ENCODE measurements around the gene MYEOV.

The MYEOV gene

GRCh38 chr11:69301081-69301454 is 7.1 kb downstream of the MYEOV start:
- no peak for DNase-seq (ENCODE audit: low read depth in 1 of 2, low spot score in 1 of 2)

- peak in 1 of 2 donors; percentile 23 for DNase-seq (ENCODE audit: low read depth in 1 of 2, low spot score in 1 of 2)
Observed at GRCh38 chr11:69301455-69302401, 7.8 kb downstream of the MYEOV start.

DNA sequence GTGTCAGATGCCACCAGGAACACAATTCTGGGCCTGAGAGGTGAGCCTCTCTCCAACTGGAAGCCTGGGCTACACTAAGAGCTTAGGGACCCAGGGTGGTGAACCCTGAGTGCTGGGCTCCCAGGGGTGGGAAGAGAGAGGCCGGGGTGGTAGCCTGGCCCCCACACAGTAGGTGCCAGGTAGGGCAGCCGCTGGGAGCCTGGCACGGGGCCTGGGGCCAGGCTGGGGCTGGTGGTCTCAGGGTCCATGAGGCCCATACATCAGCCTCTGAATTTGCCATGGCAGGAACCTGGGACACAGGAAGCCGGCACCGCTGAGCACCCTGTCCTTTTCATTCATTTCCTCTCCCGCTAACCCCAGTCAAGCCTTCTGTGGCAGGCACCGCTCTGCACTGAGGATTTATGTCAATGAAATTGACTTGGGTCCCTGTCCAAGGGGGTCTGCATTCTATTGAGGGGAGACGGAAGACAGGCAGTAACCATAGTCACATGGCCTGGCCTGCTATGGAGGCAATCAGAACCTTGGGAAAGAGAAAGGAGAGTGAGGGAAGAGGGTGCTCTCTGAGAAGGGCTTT is 8.6 kb downstream of the MYEOV start:
- no peak for DNase-seq (ENCODE audit: low read depth in 1 of 2, low spot score in 1 of 2)

DNA sequence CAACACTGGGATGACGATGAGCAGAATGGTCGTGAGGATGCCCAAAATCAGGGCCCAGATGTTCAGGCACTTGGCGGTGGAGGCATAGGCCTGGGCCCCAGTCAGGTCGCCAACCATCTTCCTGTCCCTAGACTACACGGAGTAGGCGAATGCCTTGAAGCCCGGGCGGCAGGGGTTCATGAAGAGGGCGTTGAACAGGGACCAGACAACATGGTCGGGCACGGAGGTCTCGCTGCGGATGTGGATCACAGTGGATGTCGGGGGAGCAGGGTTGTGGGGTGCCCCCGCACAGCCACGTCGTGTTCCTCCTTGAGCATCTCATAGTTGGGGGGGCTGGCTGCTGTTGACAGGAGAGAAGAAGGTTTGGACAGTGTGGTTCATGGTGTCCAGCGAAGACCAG is 9.5 kb downstream of the MYEOV start:
- no peak for DNase-seq (ENCODE audit: low read depth in 1 of 2, low spot score in 1 of 2)

- no peak for DNase-seq (ENCODE audit: low read depth in 1 of 2, low spot score in 1 of 2)
Observed at GRCh38 chr11:69304258-69304657, 10.3 kb downstream of the MYEOV start.

DNA sequence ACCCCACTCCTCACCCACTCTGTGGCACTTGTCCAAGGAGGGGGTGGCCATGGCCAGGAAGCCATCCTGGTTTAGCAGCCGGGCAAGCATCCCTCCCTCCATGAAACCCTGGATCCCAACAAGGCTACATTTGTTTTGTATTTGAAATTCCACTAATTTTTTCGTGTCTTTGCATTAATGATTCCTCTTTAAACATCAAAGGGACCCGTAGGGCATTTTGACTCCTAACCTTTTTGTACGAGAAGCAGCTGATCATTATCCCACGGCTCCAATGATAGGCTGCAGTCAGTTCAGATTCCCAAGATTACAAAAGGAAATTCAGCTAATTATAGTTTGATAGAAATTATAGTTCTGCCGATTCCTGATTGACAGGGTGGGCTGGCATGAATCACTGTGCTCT is 10.7 kb downstream of the MYEOV start:
- DNase-seq (ENCODE audit: low read depth in 1 of 2, low spot score in 1 of 2): no peak

DNA sequence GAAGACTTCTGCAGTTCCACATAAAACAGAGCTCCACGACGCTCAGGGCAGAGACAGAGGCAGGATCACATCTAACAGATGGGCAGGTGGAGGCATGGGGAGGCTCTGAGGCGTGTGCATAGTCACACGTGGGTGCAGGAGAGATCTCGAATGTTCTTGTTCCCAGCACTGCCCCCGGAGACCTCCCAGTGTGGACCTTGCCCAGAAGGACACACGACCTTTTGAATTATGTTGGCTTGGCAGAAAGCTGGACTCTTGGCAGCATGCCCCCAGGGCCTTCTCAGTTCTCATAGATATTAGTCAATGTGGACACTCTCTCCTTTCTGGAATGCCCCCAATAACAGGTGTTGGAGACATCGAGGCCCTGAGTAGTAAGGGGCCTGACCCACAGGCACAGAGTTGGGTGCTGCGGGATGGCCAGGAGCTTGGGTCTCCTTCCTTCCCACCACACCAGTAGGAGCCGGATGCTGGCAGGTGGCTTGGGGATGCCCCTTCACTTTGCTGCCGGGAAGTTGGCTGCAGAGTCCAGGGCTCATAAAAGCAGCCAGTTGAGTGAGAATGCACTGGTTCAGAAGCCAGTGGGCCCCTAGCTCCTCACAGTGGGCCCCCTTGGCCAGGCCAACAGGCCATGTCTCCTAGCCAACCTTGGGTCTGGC is 12.1 kb downstream of the MYEOV start:
- DNase-seq (ENCODE audit: low read depth in 1 of 2, low spot score in 1 of 2): no peak

- DNase-seq (ENCODE audit: low read depth in 1 of 2, low spot score in 1 of 2): no peak
Observed at GRCh38 chr11:69306821-69307220, 12.9 kb downstream of the MYEOV start.

DNA sequence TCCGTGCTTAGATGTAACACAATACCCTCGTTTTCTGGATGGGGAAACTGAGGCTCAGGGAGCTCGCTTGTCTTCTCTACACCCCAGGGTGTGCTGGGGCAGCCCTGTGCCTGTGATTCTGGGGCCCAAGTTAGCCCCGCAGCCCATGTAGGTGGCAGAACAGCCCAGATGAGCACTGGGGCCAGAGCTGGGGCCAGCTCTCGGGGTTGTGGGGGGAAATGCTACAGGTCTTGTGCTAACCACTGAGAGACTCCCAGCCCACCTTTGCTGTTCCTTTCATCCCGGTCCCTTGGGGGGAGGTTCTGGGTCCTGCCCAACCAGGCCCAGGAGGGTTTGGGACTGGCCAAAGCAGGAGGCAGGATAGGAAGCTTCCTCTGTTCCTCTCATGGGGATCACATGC is 13.5 kb downstream of the MYEOV start:
- no peak for DNase-seq (ENCODE audit: low read depth in 1 of 2, low spot score in 1 of 2)

DNA sequence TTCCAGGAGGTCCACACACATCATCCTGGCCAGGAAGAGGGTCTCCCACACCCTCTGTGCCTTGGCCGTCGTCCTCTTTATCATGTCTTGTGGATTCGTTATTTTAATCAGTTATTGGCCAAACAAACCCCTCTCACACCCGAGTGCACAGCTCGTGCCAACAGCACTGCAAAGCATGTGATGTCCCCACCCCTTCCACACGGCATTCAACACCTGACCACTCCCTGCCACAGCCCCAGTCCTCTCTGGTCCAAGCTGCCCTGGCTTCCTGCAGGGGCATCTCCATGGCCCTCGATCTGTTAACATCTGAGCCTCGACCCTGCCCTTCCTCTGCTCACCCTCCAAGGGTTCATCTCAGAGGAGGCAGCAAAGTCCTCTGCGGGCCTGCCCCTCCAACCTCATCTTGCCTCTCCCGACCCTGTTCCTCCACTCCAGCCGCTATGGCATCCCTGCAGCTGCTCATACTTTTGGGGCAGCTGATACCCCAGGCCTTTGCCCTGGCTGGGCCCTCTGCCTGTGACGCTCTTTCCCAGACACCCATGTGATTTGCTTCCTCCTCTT is 14.0 kb downstream of the MYEOV start:
- no peak for DNase-seq (ENCODE audit: low read depth in 1 of 2, low spot score in 1 of 2)

DNA sequence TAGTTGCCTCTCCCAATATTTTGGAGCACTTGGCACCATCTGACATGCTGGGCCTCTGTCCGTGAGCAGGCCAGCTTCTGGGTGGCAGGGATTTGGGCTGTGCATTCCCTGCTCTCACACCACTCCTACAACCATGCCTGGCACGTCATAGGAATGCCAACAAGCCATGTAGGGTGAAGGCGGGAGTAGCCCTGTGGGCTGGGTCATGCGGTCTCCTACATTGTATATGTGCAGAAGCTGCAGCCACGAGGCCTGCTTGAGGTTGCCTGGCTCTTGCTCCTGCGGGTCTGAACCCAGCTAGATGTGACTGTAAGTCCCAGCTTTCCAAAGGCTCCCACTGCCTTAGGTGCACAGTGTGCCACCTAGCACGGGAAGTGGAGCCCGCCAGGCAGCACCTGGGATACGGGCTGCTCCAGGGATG is 14.5 kb downstream of the MYEOV start:
- no peak for DNase-seq (ENCODE audit: low read depth in 1 of 2, low spot score in 1 of 2)

DNA sequence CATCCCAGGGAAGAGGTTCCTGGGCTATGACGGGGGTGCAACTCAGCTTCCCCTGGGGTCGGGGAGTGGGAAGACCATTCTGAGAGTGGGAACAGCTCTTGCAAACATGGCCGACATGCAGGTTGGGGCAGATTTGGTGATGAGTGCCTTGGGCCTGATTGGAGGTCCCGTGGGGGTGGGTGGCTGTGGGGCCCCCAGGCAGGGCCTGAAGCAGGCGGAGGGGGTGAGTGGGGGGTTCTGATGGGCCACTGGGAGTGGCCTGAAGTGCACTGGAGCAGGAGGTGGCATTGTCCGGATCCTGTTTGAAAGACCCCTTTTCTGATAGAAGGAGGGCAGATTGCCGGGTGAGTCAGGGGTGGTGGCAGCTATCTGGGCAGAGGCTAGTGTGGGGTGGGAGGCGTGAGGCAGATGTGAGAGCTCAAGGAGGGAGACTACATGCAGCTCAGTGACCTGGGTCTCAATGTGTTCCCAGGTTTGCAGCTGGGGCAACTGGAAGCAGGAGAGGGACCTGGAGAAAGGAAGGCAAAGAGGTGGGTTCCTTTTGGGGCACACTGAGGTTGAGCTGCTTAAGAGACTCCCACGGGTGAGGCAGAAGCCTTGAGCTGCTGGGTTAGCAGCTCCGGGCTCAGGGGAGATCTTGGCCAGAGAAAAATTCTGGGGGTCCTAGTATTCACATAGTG is 15.1 kb downstream of the MYEOV start:
- DNase-seq (ENCODE audit: low read depth in 1 of 2, low spot score in 1 of 2): no peak

DNA sequence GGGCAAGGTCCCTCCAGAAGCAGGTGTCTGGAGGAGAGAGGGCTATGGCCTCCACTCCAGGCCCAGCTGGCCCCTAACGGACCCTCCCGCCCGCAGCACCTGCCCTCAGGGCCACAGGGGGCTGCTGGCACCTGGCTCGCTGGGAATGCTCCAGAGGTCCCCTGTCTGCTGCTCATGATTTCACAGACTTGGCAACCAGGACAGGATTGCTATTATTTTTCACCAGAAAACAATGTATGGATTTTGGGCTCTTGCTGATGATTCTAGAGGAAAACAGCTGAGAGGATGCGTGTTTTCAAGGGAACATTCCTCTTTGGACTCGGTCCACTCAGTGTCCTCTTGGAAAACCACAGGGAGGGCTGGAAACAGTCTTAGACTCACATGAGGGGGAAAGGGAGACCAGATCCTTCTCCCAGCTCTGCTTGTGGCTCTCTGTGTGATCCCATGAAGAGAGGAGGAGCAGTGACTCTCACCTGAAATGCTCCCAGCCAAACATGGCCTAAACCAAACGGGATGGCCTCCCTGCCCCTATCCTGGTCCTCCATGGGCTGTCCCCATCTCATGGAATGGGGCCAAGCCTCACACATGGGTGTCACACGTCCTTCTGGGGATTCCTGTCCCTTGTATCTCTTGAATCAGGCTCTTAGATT is 15.8 kb downstream of the MYEOV start:
- DNase-seq (ENCODE audit: low read depth in 1 of 2, low spot score in 1 of 2): no peak

DNA sequence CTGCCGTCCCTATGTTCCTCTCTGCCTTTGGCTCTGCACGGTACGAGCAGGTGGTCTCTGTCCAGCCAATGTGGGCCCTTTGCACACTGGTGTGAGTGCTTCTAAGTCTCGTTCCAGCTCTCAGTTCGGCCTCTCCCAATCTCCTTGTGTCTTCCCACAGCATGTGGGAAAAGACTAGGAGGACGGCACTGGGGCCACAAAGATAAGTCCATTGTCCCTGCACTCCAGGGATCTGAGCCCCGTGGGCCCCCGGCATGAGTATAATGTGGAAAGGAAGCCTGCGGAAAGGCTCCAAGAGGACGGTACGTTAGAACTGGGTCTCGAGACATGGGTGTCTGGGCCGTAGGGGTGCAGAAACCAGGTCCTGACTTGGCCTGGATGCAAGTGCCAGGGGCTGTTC is 16.4 kb downstream of the MYEOV start:
- no peak for DNase-seq (ENCODE audit: low read depth in 1 of 2, low spot score in 1 of 2)

GRCh38 chr11:69310934-69311766 is 17.2 kb downstream of the MYEOV start:
- DNase-seq (ENCODE audit: low read depth in 1 of 2, low spot score in 1 of 2): peak in 1 of 2 donors; percentile 21

DNA sequence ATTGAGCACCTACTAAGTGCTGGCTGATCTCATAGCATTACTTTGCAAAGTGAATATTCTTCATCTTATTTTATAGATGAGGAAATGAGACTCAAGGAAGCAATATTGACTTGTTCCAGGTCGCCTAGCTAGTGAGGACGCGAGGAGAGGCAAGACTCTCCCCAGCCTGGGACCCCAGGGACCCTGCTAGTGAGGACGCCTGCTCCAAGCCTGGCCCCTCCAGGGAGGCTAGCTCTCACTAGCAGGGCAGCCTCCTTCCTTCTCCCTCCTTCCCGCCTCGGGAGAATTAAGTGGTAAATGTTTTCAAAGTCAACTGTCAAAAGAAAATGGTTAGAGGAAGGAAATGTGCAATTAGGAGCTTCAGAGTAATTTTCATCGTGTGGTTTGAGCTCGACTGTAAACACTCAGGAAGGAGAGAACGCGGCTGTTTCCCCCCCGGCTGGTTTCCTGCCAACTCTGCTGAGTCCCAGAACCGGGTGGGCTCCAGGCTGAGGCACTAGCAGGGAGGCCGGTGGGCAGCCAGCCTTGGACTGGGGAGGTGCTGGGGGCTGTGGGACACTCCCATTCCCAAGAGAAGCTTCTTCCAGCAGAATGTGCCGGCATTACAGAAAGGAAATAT is 17.9 kb downstream of the MYEOV start:
- no peak for DNase-seq (ENCODE audit: low read depth in 1 of 2, low spot score in 1 of 2)

GRCh38 chr11:69312453-69313404 is 18.8 kb downstream of the MYEOV start:
- no peak for DNase-seq (ENCODE audit: low read depth in 1 of 2, low spot score in 1 of 2)

GRCh38 chr11:69313992-69314391 is 20.0 kb downstream of the MYEOV start:
- no peak for DNase-seq (ENCODE audit: low read depth in 1 of 2, low spot score in 1 of 2)

Measured in activated CD4-positive, alpha-beta T cell treated with anti-CD3 and anti-CD28 coated beads, Interleukin-2, amount 50 U/mL, for 24 hours (primary cell).